CD4-positive, alpha-beta T cell (primary cell): ENCODE measurements around the gene POLRMT. TPM values are rescaled to one million over a fixed set of nuclear protein-coding genes. Genes with fewer than 3 reads are reported as not detected.

Source experiments
- ATAC-seq: fragments of 200-7000 bp; cut with Tn5 transposase; one replicate; pipeline ENCODE4 v1.10.0; 2022; ENCODE audit warnings: mild to moderate bottlenecking; ENCODE audit not compliant: poor library complexity
- CTCF ChIA-PET: fragments of 350-600 bp; sonication (Branson Sonifier 250); formaldehyde crosslinking; loops from one replicate; lab custom pipeline; 2021; ENCODE audit warnings: antibody characterized with exemption, inconsistent platforms; lab: Charles Lee
- POLR2A ChIA-PET: fragments of 350-600 bp; sonication (Branson Sonifier 250); formaldehyde crosslinking; loops from one replicate; lab custom pipeline; 2021; ENCODE audit warnings: antibody characterized with exemption, inconsistent platforms; lab: Charles Lee
- DNase-seq, 14 experiments: peaks; one replicate each; pipeline ENCODE4 v3.0.0-alpha.2; 2013 to 2020; ENCODE audit warnings: mixed read lengths in 2 of 14
- H3K27ac ChIP-seq, 2 donors: one replicate each; pipeline versions ENCODE4 v1.5.1 to v1.7.0; 2013; ENCODE audit warnings: low read length in 2 of 2, low read depth in 1 of 2, mild to moderate bottlenecking in 1 of 2
- H3K27me3 ChIP-seq, 2 experiments: 1 replicate in 1 of 2; 2 replicates in 1 of 2; pipeline versions ENCODE4 v1.6.1 to v1.7.0; 2013; ENCODE audit warnings: low read length in 2 of 2, control low read depth in 1 of 2, mild to moderate bottlenecking in 1 of 2, moderate library complexity in 1 of 2; ENCODE audit not compliant: insufficient read depth in 2 of 2, control insufficient read depth in 1 of 2
- H3K36me3 ChIP-seq: one replicate; pipeline ENCODE4 v1.6.1; 2013; ENCODE audit warnings: low read length, control low read depth; ENCODE audit not compliant: insufficient read depth
- H3K4me1 ChIP-seq: one replicate; pipeline ENCODE4 v1.6.1; 2013; ENCODE audit warnings: low read length, control low read depth; ENCODE audit not compliant: insufficient read depth
- H3K4me3 ChIP-seq: one replicate; pipeline ENCODE4 v1.5.1; 2013; ENCODE audit warnings: mild to moderate bottlenecking, low read length, moderate library complexity
- H3K9me3 ChIP-seq, 2 experiments: 1 replicate in 1 of 2; 2 replicates in 1 of 2; pipeline versions ENCODE4 v1.6.1 to v1.7.0; 2013; ENCODE audit warnings: low read length in 2 of 2, mild to moderate bottlenecking in 2 of 2, control low read depth in 1 of 2, moderate library complexity in 1 of 2; ENCODE audit not compliant: control insufficient read depth in 1 of 2, insufficient read depth in 1 of 2
- H3K27ac Mint-ChIP-seq: one replicate; pipeline ENCODE4 v1.8.0; 2020; ENCODE audit warnings: mixed read lengths
- H3K27me3 Mint-ChIP-seq: one replicate; pipeline ENCODE4 v1.8.0; 2021; ENCODE audit warnings: mixed read lengths
- H3K36me3 Mint-ChIP-seq: one replicate; pipeline ENCODE4 v1.8.0; 2021; ENCODE audit warnings: low read depth, mixed read lengths
- H3K4me1 Mint-ChIP-seq: one replicate; pipeline ENCODE4 v1.8.0; 2021; ENCODE audit warnings: low read depth, mixed read lengths
- H3K4me3 Mint-ChIP-seq: one replicate; pipeline ENCODE4 v1.8.0; 2020; ENCODE audit warnings: mild to moderate bottlenecking, mixed read lengths
- H3K9me3 Mint-ChIP-seq: one replicate; pipeline ENCODE4 v1.8.0; 2020; ENCODE audit warnings: mixed read lengths
- intact Hi-C, 2 experiments: fragments of 100-400 bp; cut with DNase I in 1 of 2; cut with micrococcal nuclease in 1 of 2; formaldehyde crosslinking; loops; one replicate each; pipeline versions ENCODE4 v1.15.1 to v1.9.0; 2023 to 2025; cut with DNase I, micrococcal nuclease
- total RNA-seq, 174 experiments: library from RNA in 2 of 174; stranded (reverse) in 2 of 174; gene quantifications; one replicate each; pipeline ENCODE4 v1.2.3 and lab custom pipeline; 2021 to 2026
- TF ChIP-seq, protein P1 (sequence below): fragments of 200-600 bp; IDR thresholded peaks from one replicate; pipeline ENCODE4 v1.8.0; 2022; ENCODE audit warnings: antibody characterized with exemption, mild to moderate bottlenecking

The POLRMT gene
- total RNA-seq, 2 experiments from 2014 or later = 54.4 to 56.2 TPM

DNA sequence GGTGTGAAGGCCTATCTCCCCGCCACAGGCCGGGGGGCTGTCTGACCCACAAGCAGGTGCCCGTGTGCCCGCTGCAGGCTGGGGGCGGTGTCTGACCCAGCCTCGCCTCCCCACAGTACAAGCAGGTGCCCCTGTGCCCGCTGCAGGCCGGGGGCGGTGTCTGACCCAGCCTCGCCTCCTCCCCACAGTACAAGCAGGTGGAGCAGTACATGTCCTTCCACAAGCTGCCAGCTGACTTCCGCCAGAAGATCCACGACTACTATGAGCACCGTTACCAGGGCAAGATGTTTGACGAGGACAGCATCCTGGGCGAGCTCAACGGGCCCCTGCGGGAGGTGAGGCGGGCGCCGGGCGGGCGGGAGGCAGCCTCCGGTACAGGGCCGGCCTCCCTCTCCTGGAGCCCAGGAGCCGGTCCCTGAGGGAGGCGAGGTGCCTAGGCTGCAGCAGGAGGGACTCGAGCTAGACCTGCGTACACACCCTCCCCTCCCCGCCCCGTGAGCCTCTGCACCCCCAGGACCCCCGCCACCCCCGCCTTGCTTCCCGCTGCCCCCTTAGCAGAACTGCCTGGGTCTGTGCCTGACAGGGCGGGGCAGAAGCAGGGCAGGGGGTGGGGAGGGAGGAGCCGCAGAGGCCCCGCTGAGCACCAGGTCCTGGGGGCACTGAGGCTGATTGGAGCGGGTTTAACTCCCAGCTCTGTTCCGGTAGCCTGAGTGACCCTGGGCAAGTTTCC lies 23.1 kb downstream of the POLRMT start:
- Histone ChIP-seq H3K36me3 (peaks cover 10% of the 10 kb centered on the region), H3K4me1 (peaks cover 43% of the 10 kb centered on the region), H3K27me3 (no peaks in the 10 kb centered on the region), H3K4me3 (peak overlapping the region; percentile 65), H3K27ac (peak overlapping the region; percentile 29 to 67), H3K9me3 (no peaks in the 10 kb centered on the region)
- Mint-ChIP-seq H3K36me3 (peaks cover 8% of the 10 kb centered on the region), H3K9me3 (no peaks in the 10 kb centered on the region), H3K4me3 (peak overlapping the region; percentile 95), H3K4me1 (peaks cover 22% of the 10 kb centered on the region), H3K27ac (peak overlapping the region; percentile 85), H3K27me3 (no peaks in the 10 kb centered on the region)
- DNase-seq (peak in 12 of 14 experiments; percentile 20 to 79 (median 46)), ATAC-seq (peak; percentile 47)
- ChIA-PET POLR2A (interaction anchor here (0.8 to 3.2 kb wide), 4 partner anchors 32 to 53 kb away, joined by 3 to 14 read pairs (median 4); partner anchors contain the start of gene RNF126), CTCF (interaction anchor here (2.0 kb wide), 1 partner anchor 26 kb away, joined by 6 read pairs; no protein-coding TSS in a partner anchor)
- intact Hi-C loops = loop anchor here (2.0 kb wide), 3 partner anchors 23 to 71 kb away; partner anchors contain the start of genes POLRMT (in 1 of the 2) and RNF126 (in 1 of the 2)
- TF ChIP-seq, protein P1, sequence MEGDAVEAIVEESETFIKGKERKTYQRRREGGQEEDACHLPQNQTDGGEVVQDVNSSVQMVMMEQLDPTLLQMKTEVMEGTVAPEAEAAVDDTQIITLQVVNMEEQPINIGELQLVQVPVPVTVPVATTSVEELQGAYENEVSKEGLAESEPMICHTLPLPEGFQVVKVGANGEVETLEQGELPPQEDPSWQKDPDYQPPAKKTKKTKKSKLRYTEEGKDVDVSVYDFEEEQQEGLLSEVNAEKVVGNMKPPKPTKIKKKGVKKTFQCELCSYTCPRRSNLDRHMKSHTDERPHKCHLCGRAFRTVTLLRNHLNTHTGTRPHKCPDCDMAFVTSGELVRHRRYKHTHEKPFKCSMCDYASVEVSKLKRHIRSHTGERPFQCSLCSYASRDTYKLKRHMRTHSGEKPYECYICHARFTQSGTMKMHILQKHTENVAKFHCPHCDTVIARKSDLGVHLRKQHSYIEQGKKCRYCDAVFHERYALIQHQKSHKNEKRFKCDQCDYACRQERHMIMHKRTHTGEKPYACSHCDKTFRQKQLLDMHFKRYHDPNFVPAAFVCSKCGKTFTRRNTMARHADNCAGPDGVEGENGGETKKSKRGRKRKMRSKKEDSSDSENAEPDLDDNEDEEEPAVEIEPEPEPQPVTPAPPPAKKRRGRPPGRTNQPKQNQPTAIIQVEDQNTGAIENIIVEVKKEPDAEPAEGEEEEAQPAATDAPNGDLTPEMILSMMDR = no peak

- Mint-ChIP-seq H3K27me3 (no peaks in the 10 kb centered on the region), H3K9me3 (no peaks in the 10 kb centered on the region), H3K4me3 (no peak overlapping the region), H3K36me3 (no peaks in the 10 kb centered on the region), H3K27ac (no peak overlapping the region), H3K4me1 (peaks cover 22% of the 10 kb centered on the region)
- Histone ChIP-seq H3K9me3 (no peaks in the 10 kb centered on the region), H3K4me1 (peaks cover 46% of the 10 kb centered on the region), H3K36me3 (peaks cover under 1% of the 10 kb centered on the region), H3K27ac (no peak overlapping the region), H3K27me3 (no peaks in the 10 kb centered on the region), H3K4me3 (no peak overlapping the region)
- ATAC-seq (no peak), DNase-seq (peak in 1 of 14 experiments; percentile 25)
- intact Hi-C loops = no loop called here
- CTCF ChIA-PET = no interaction called here
- TF ChIP-seq, protein P1 = no peak
- POLR2A ChIA-PET = no interaction called here
These were observed 24.4 kb downstream of the POLRMT start for GRCh38 chr19:609004-609346.

- no peak overlapping the region for H3K4me3 ChIP-seq
- intact Hi-C loops = no loop called here
- H3K27ac ChIP-seq = no peak overlapping the region
- Mint-ChIP-seq H3K4me1 (peaks cover 22% of the 10 kb centered on the region), H3K27ac (no peak overlapping the region), H3K27me3 (no peaks in the 10 kb centered on the region), H3K9me3 (no peaks in the 10 kb centered on the region), H3K36me3 (no peaks in the 10 kb centered on the region), H3K4me3 (no peak overlapping the region)
- H3K4me1 ChIP-seq = peaks cover 46% of the 10 kb centered on the region
- no peaks in the 10 kb centered on the region for H3K9me3 ChIP-seq
- ChIA-PET POLR2A (no interaction called here), CTCF (no interaction called here)
- no peaks in the 10 kb centered on the region for H3K27me3 ChIP-seq
- H3K36me3 ChIP-seq = no peaks in the 10 kb centered on the region
- TF ChIP-seq, protein P1 = no peak
- no peak for DNase-seq
- ATAC-seq = no peak
These were observed 25.0 kb downstream of the POLRMT start for GRCh38 chr19:608155-609003.
